Measurements from ENCODE around the gene IPO11.

Gene IPO11

GRCh38 chr5:62533597-62533996 is 121.0 kb downstream of the IPO11 start:
- Histone ChIP-seq H3K4me3 (ENCODE audit: low read length, poor library complexity, severe bottlenecking) (no peak overlapping the region), H3K36me3 (ENCODE audit: insufficient read depth, low read length) (peaks cover 24% of the 10 kb centered on the region; the same call in 1 of the 2 replicates), H3K9me3 (ENCODE audit: insufficient read depth, low read depth, low read length) (no peaks in the 10 kb centered on the region), H3K9ac (ENCODE audit: low read depth, low read length, poor library complexity, severe bottlenecking) (no peak overlapping the region), H4K20me1 (ENCODE audit: insufficient read depth, low read length, poor library complexity, severe bottlenecking) (no peaks in the 10 kb centered on the region), H3K79me2 (ENCODE audit: insufficient read depth, low read length) (no peaks in the 10 kb centered on the region), H3K9me2 (replicated peaks; ENCODE audit: low read depth, low read length) (no peaks in the 10 kb centered on the region), H3F3A (ENCODE audit: low read depth) (no peaks in the 10 kb centered on the region), H3K4me1 (ENCODE audit: insufficient read depth, low read length, poor library complexity, severe bottlenecking) (no peaks in the 10 kb centered on the region), H3K4me2 (ENCODE audit: low read depth, low read length, poor library complexity, severe bottlenecking) (no peak overlapping the region), H2AFZ (ENCODE audit: low read length) (no peak overlapping the region), H3K27me3 (ENCODE audit: insufficient read depth, low read length, poor library complexity, severe bottlenecking) (no peaks in the 10 kb centered on the region)
- TF ChIP-seq CTCF (conservative IDR thresholded peaks at IDR 0.05; ENCODE audit: low read length) (no peak), EZH2phosphoT487 (IDR thresholded peaks at IDR 0.05; ENCODE audit: borderline replicate concordance) (no peak)

DNA sequence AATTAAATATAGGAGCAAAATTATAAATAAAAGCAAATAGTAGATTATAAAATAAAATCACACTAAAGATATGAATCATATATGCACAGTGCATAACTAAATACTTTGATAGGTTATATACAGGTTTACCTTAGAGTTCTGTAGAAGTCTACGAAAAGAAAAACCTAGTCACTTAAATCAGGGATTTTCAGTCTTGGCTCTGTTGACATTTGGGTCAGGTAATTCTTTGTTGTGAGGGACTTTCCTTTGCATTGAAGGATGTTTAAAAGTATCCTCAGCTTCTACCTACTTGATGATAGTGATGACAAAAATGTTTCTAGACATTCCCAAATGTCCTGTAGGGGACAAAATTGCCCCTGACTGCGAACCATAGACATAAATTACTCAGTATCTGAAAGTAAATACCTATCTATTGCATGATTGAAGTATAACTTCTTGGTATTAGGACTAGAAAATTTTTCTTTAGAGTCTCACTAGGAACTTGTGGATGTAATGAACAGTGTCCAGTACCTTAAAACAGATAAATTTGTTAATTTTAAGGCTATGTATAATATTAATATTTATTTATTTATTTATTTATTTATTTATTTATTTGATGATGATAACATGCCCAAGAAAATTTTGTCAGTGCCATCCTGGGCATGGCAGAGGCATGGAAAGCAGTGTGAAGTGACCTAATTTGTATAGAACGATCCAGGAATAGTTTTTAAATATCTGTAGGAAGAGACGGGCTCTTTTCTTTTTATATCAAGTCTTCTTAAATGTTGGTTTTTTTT is 122.1 kb downstream of the IPO11 start:
- H4K20me1 ChIP-seq (ENCODE audit: insufficient read depth, low read length, poor library complexity, severe bottlenecking): no peaks in the 10 kb centered on the region
- no peak overlapping the region for H3K4me2 ChIP-seq (ENCODE audit: low read depth, low read length, poor library complexity, severe bottlenecking)
- peaks cover 27% of the 10 kb centered on the region; the same call in 1 of the 2 replicates for H3K36me3 ChIP-seq (ENCODE audit: insufficient read depth, low read length)
- no peaks in the 10 kb centered on the region for H3K9me3 ChIP-seq (ENCODE audit: insufficient read depth, low read depth, low read length)
- no peaks in the 10 kb centered on the region for H3K79me2 ChIP-seq (ENCODE audit: insufficient read depth, low read length)
- H3K4me1 ChIP-seq (ENCODE audit: insufficient read depth, low read length, poor library complexity, severe bottlenecking): no peaks in the 10 kb centered on the region
- H3K9ac ChIP-seq (ENCODE audit: low read depth, low read length, poor library complexity, severe bottlenecking): no peak overlapping the region
- no peaks in the 10 kb centered on the region for H3K27me3 ChIP-seq (ENCODE audit: insufficient read depth, low read length, poor library complexity, severe bottlenecking)
- TF ChIP-seq EZH2phosphoT487 (IDR thresholded peaks at IDR 0.05; ENCODE audit: borderline replicate concordance): no peak
- no peak for TF ChIP-seq CTCF (conservative IDR thresholded peaks at IDR 0.05; ENCODE audit: low read length)
- H3F3A ChIP-seq (ENCODE audit: low read depth): no peaks in the 10 kb centered on the region
- no peaks in the 10 kb centered on the region for H3K9me2 ChIP-seq (replicated peaks; ENCODE audit: low read depth, low read length)
- H3K4me3 ChIP-seq (ENCODE audit: low read length, poor library complexity, severe bottlenecking): no peak overlapping the region
- H2AFZ ChIP-seq (ENCODE audit: low read length): no peak overlapping the region

DNA sequence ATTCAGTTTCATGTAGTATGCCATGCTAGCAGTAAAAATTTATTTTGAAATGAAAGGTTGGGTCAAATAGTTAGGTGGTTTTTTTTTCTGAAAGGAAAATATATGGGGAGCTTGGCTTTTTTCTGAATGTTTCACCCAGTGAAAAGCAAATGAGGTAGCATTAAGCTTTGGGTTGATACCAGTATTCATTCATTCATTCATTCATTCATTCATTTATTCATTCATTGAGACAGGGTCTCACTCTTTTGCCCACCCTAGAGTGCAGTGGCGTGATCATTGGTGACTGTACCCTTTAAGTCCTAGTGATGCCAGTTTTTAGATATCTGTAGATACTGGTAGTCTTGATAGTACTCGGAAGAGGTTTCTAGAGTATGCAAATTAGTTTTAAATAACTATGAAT is 123.7 kb downstream of the IPO11 start:
- Histone ChIP-seq H3K9ac (ENCODE audit: low read depth, low read length, poor library complexity, severe bottlenecking) (no peak overlapping the region), H3K9me3 (ENCODE audit: insufficient read depth, low read depth, low read length) (no peaks in the 10 kb centered on the region), H3K4me2 (ENCODE audit: low read depth, low read length, poor library complexity, severe bottlenecking) (no peak overlapping the region), H4K20me1 (ENCODE audit: insufficient read depth, low read length, poor library complexity, severe bottlenecking) (no peaks in the 10 kb centered on the region), H3F3A (ENCODE audit: low read depth) (no peaks in the 10 kb centered on the region), H3K79me2 (ENCODE audit: insufficient read depth, low read length) (no peaks in the 10 kb centered on the region), H3K4me1 (ENCODE audit: insufficient read depth, low read length, poor library complexity, severe bottlenecking) (no peaks in the 10 kb centered on the region), H3K27me3 (ENCODE audit: insufficient read depth, low read length, poor library complexity, severe bottlenecking) (no peaks in the 10 kb centered on the region), H2AFZ (ENCODE audit: low read length) (no peak overlapping the region), H3K9me2 (replicated peaks; ENCODE audit: low read depth, low read length) (no peaks in the 10 kb centered on the region), H3K4me3 (ENCODE audit: low read length, poor library complexity, severe bottlenecking) (no peak overlapping the region), H3K36me3 (ENCODE audit: insufficient read depth, low read length) (peaks cover 21% of the 10 kb centered on the region; the same call in 1 of the 2 replicates)
- TF ChIP-seq EZH2phosphoT487 (IDR thresholded peaks at IDR 0.05; ENCODE audit: borderline replicate concordance) (no peak), CTCF (conservative IDR thresholded peaks at IDR 0.05; ENCODE audit: low read length) (no peak)

Data from Loucy (cell line).